IMR-90 (cell line): ENCODE results near the gene BTNL2. TPM values are rescaled to one million over a fixed set of nuclear protein-coding genes. Genes with fewer than 3 reads are reported as not detected.
"Not testable (repeated sequence)": the region's sequence is repeated elsewhere in the genome, so short reads cannot be mapped to it uniquely, and the experiment has no call there.

Experiments used
- ATAC-seq: fragments of 200-7000 bp; cut with Tn5 transposase; 2 replicates; pipeline ENCODE4 v1.9.1; 2020; ENCODE audit warnings: low read depth, mild to moderate bottlenecking, moderate library complexity
- BruUV-seq: library from RNA; stranded (reverse); fragments of 400-500 nt; replicated peaks from 2 replicates; lab custom pipeline; 2021; lab: Mats Ljungman, UMichigan
- CTCF ChIA-PET: fragments of 300-600 bp; formaldehyde crosslinking; extraction: SDS; loops from one replicate; lab custom pipeline; 2021; ENCODE audit warnings: antibody characterized with exemption; lab: Yijun Ruan, JAX
- POLR2A ChIA-PET: fragments of 300-600 bp; sonication (Branson Sonifier 250); formaldehyde crosslinking; loops from one replicate; lab custom pipeline; 2022; ENCODE audit warnings: antibody characterized with exemption; ENCODE audit not compliant: unreplicated experiment; lab: Charles Lee
- DNase-seq: peaks from one replicate; pipeline ENCODE4 v3.0.0; 2013
- H2AFZ ChIP-seq: replicated peaks from 2 replicates; pipeline ENCODE3; 2013; ENCODE audit warnings: low read length, mild to moderate bottlenecking; ENCODE audit not compliant: poor library complexity
- H2AK5ac ChIP-seq: 2 replicates; pipeline ENCODE4 v1.6.1; 2013; ENCODE audit warnings: low read depth, low read length, inconsistent platforms
- H2AK9ac ChIP-seq: replicated peaks from 2 replicates; pipeline ENCODE3; 2013; ENCODE audit warnings: mild to moderate bottlenecking, low read depth, low read length, moderate library complexity; ENCODE audit not compliant: poor library complexity
- H2BK120ac ChIP-seq: 2 replicates; pipeline ENCODE4 v1.6.1; 2013; ENCODE audit warnings: low read depth, low read length, inconsistent platforms
- H2BK15ac ChIP-seq: 3 replicates; pipeline ENCODE4 v1.6.1; 2013; ENCODE audit warnings: low read depth, low read length, inconsistent platforms
- H2BK20ac ChIP-seq: 2 replicates; pipeline ENCODE4 v1.6.1; 2013; ENCODE audit warnings: low read depth, mild to moderate bottlenecking, inconsistent platforms, low read length, moderate library complexity
- H2BK5ac ChIP-seq: 2 replicates; pipeline ENCODE4 v1.6.1; 2013; ENCODE audit warnings: mild to moderate bottlenecking, low read depth, low read length, inconsistent platforms; ENCODE audit not compliant: poor library complexity, severe bottlenecking
- H3K14ac ChIP-seq: replicated peaks from 2 replicates; pipeline ENCODE4 v1.6.1; 2013; ENCODE audit warnings: low read depth, low read length, inconsistent platforms
- H3K18ac ChIP-seq: 2 replicates; pipeline ENCODE4 v1.6.1; 2013; ENCODE audit warnings: low read depth, low read length, control low read depth
- H3K23ac ChIP-seq: 2 replicates; pipeline ENCODE4 v1.6.1; 2013; ENCODE audit warnings: low read depth, low read length, inconsistent platforms
- H3K27ac ChIP-seq: 2 replicates; pipeline ENCODE4 v1.5.1; 2013; ENCODE audit warnings: mild to moderate bottlenecking, control low read depth, low read length; ENCODE audit not compliant: insufficient read depth
- H3K27me3 ChIP-seq: 2 replicates; pipeline ENCODE4 v1.6.1; 2013; ENCODE audit warnings: low read length; ENCODE audit not compliant: control insufficient read depth, insufficient read depth
- H3K36me3 ChIP-seq: 2 replicates; pipeline ENCODE4 v1.6.1; 2013; ENCODE audit warnings: low read length, mixed read lengths; ENCODE audit not compliant: control insufficient read depth, insufficient read depth
- H3K4ac ChIP-seq: 2 replicates; pipeline ENCODE4 v1.6.1; 2013; ENCODE audit warnings: low read depth, low read length, inconsistent platforms
- H3K4me1 ChIP-seq: 2 replicates; pipeline ENCODE4 v1.6.1; 2013; ENCODE audit warnings: low read length, mixed read lengths; ENCODE audit not compliant: control insufficient read depth, insufficient read depth
- H3K4me2 ChIP-seq: 2 replicates; pipeline ENCODE4 v1.6.1; 2013; ENCODE audit warnings: low read depth, mild to moderate bottlenecking, control low read depth, low read length, moderate library complexity
- H3K4me3 ChIP-seq: 2 replicates; pipeline ENCODE4 v1.5.1; 2013; ENCODE audit warnings: low read depth, mild to moderate bottlenecking, control low read depth, low read length, moderate library complexity; ENCODE audit not compliant: insufficient read depth
- H3K56ac ChIP-seq: 2 replicates; pipeline ENCODE4 v1.6.1; 2013; ENCODE audit warnings: low read length, inconsistent platforms; ENCODE audit not compliant: insufficient read depth; ENCODE audit errors: extremely low read depth
- H3K79me1 ChIP-seq, 2 experiments: 2 replicates each; pipeline ENCODE4 v1.6.1; 2013; ENCODE audit warnings: low read length in 2 of 2, inconsistent platforms in 1 of 2, low read depth in 1 of 2
- H3K9ac ChIP-seq: 2 replicates; pipeline ENCODE4 v1.6.1; 2013; ENCODE audit warnings: low read depth, low read length, control low read depth
- H3K9me1 ChIP-seq: 2 replicates; pipeline ENCODE4 v1.6.1; 2013; ENCODE audit warnings: low read length, inconsistent platforms; ENCODE audit not compliant: insufficient read depth
- H3K9me3 ChIP-seq: 2 replicates; pipeline ENCODE4 v1.6.1; 2013; ENCODE audit warnings: low read length; ENCODE audit not compliant: control insufficient read depth, insufficient read depth
- H4K20me1 ChIP-seq: 2 replicates; pipeline ENCODE4 v1.6.1; 2013; ENCODE audit warnings: low read length, inconsistent platforms; ENCODE audit not compliant: insufficient read depth
- H4K5ac ChIP-seq: 2 replicates; pipeline ENCODE4 v1.6.1; 2013; ENCODE audit warnings: mild to moderate bottlenecking, low read depth, low read length, control low read depth
- H4K8ac ChIP-seq, 2 experiments: 2 replicates each; pipeline ENCODE4 v1.6.1; 2013; ENCODE audit warnings: low read depth in 2 of 2, low read length in 2 of 2, control low read depth in 1 of 2, inconsistent platforms in 1 of 2
- H4K91ac ChIP-seq: 2 replicates; pipeline ENCODE4 v1.6.1; 2013; ENCODE audit warnings: low read depth, low read length, inconsistent platforms; ENCODE audit not compliant: insufficient read depth
- WGBS, 2 experiments: methylation state at CpG; one replicate each; pipeline versions ENCODE4 v1.1.5 to v1.1.7; 2013; ENCODE audit warnings: missing lambda C conversion rate in 2 of 2; ENCODE audit not compliant: insufficient read length in 1 of 2; ENCODE audit errors: extremely low coverage in 2 of 2; 5-methylcytosine and 5-hydroxymethylcytosine counted together
- dilution Hi-C: fragments of 300-500 bp; cut with HindIII; formaldehyde crosslinking; loops from one replicate; pipeline ENCODE4 v1.14.3; 2018; ENCODE audit warnings: low sequenced_read_pairs; ENCODE audit not compliant: unreplicated experiment
- in situ Hi-C: fragments of 300-500 bp; cut with MboI; formaldehyde crosslinking; loops from 3 replicates; pipeline ENCODE4 v1.14.3; 2019; ENCODE audit warnings: low sequenced_read_pairs, inconsistent platforms, mixed read lengths
- intact Hi-C: fragments of 100-400 bp; cut with micrococcal nuclease; formaldehyde crosslinking; loops from 2 replicates; pipeline ENCODE4 v1.10.0; 2022
- polyA plus RNA-seq, 3 experiments: library from polyadenylated mRNA; depleted of rRNA; stranded (reverse); fragments of >200 nt; gene quantifications; 2 replicates each; pipeline ENCODE4 v1.2.3, GENCODE V29; 2012; ENCODE audit warnings: low replicate concordance in 1 of 3
- total RNA-seq: library from RNA; depleted of rRNA; stranded (reverse); fragments of >200 nt; gene quantifications from 2 replicates; pipeline ENCODE4 v1.2.3, GENCODE V29; 2012

Gene BTNL2
- total and polyA plus RNA-seq, 2 of the 4 experiments (the other 2 are of a cell fraction), result not detected

- H4K20me1 ChIP-seq, H3K9ac ChIP-seq, BruUV-seq, ATAC-seq, H2BK120ac ChIP-seq, H3K56ac ChIP-seq, H4K8ac ChIP-seq, H3K14ac ChIP-seq, H3K18ac ChIP-seq, H2AFZ ChIP-seq, POLR2A ChIA-PET, H4K5ac ChIP-seq, H3K27ac ChIP-seq, H2BK5ac ChIP-seq, H4K91ac ChIP-seq, in situ Hi-C loops, intact Hi-C loops, H3K4me2 ChIP-seq, H3K4ac ChIP-seq, H3K9me1 ChIP-seq, H2BK20ac ChIP-seq, H3K4me1 ChIP-seq, CTCF ChIA-PET, dilution Hi-C loops, H3K27me3 ChIP-seq, H3K36me3 ChIP-seq, H3K4me3 ChIP-seq, H3K23ac ChIP-seq, H2AK9ac ChIP-seq, H2BK15ac ChIP-seq, H3K79me1 ChIP-seq, H3K9me3 ChIP-seq, DNase-seq, H2AK5ac ChIP-seq: not testable (repeated sequence)
- no CpG with 5 or more reads among the region's 8 CpGs for WGBS, 2 experiments
These were observed 48.4 kb downstream of the BTNL2 start for GRCh38 chr6:32358548-32358947.
